ENCODE measurements around the gene FLRT1. TPM values are rescaled to one million over a fixed set of nuclear protein-coding genes. Genes with fewer than 3 reads are reported as not detected.
"Not testable (repeated sequence)": the region's sequence is repeated elsewhere in the genome, so short reads cannot be mapped to it uniquely, and the experiment has no call there.

Gene FLRT1
- total and polyA plus RNA-seq, 2 of the 13 experiments (the other 11 are each of a cell fraction or from before 2014, with no cell fraction given) = 0.02 to 0.08 TPM

GRCh38 chr11:64047373-64047772 is 11.6 kb downstream of the FLRT1 start:
- in situ Hi-C loops (cut with HindIII; ENCODE audit: extremely low pct_ligation_motif_present, low pct_unique_long_range_greater_than_20kb); H3K4me3 ChIP-seq (replicated peaks in 1 of 3; ENCODE audit: insufficient read depth in 1 of 3, low read depth in 2 of 3, low read length in 3 of 3); H3K9ac ChIP-seq (ENCODE audit: insufficient read depth, low read depth, low read length); H3K36me3 ChIP-seq (replicated peaks in 1 of 2; ENCODE audit: control insufficient read depth in 1 of 2, insufficient read depth in 2 of 2, low read length in 2 of 2); BruUV-seq (replicated peaks); H3K27me3 ChIP-seq (ENCODE audit: control insufficient read depth in 1 of 2, insufficient read depth in 2 of 2, low read length in 2 of 2); DNase-seq (ENCODE audit: low spot score); H3K27ac ChIP-seq (ENCODE audit: extremely low read length, insufficient read depth, low read length); H4K20me1 ChIP-seq (ENCODE audit: insufficient read depth, low read length); POLR2A ChIA-PET; ATAC-seq; H3K4me2 ChIP-seq (ENCODE audit: low read depth, low read length); H2AFZ ChIP-seq (ENCODE audit: low read length); H3K9me3 ChIP-seq (ENCODE audit: low read length); FAIRE-seq; CTCF ChIA-PET (ENCODE audit: low intra/inter-chr PET ratio, low total read pairs); H3K79me2 ChIP-seq (ENCODE audit: insufficient read depth, low read length): not testable (repeated sequence)
- peaks cover 38% of the 10 kb centered on the region for H3K4me1 ChIP-seq (ENCODE audit: insufficient read depth, low read length)
- TF ChIP-seq ZNF629 (CRISPR knock-in tag; conservative IDR thresholded peaks at IDR 0.05) = peak; percentile 69
- peak; percentile 86 for TF ChIP-seq ZNF768 (CRISPR knock-in tag; IDR thresholded peaks at IDR 0.05)
- WGBS (ENCODE audit: low lambda C conversion rate) = 91% methylated on average over 8 of the region's 8 CpGs
- intact Hi-C loops (cut with micrococcal nuclease; ENCODE audit: unreplicated experiment) = loop anchor here (5.0 kb wide), 1 partner anchor 40 kb away; no protein-coding TSS in a partner anchor

GRCh38 chr11:64048042-64048854 is 12.5 kb downstream of the FLRT1 start:
- Histone ChIP-seq H2AFZ (ENCODE audit: low read length) (no peak overlapping the region), H3K4me2 (ENCODE audit: low read depth, low read length) (peak overlapping the region; percentile 45), H3K9me3 (ENCODE audit: low read length) (no peaks in the 10 kb centered on the region), H3K36me3 (replicated peaks in 1 of 2; ENCODE audit: control insufficient read depth in 1 of 2, insufficient read depth in 2 of 2, low read length in 2 of 2) (no peaks in the 10 kb centered on the region), H3K79me2 (ENCODE audit: insufficient read depth, low read length) (no peaks in the 10 kb centered on the region), H4K20me1 (ENCODE audit: insufficient read depth, low read length) (peaks cover 4% of the 10 kb centered on the region), H3K4me3 (replicated peaks in 1 of 3; ENCODE audit: insufficient read depth in 1 of 3, low read depth in 2 of 3, low read length in 3 of 3) (peak overlapping the region in 1 of 3 experiments; percentile 35; a peak in 1 of 6 replicates), H3K27me3 (ENCODE audit: control insufficient read depth in 1 of 2, insufficient read depth in 2 of 2, low read length in 2 of 2) (no peaks in the 10 kb centered on the region), H3K9ac (ENCODE audit: insufficient read depth, low read depth, low read length) (0 out of 2 replicates have a peak overlapping the region, but pooled peaks have one; percentile 43), H3K27ac (ENCODE audit: extremely low read length, insufficient read depth, low read length) (no peak overlapping the region), H3K4me1 (ENCODE audit: insufficient read depth, low read length) (peaks cover 29% of the 10 kb centered on the region)
- 93% methylated on average over 6 of the region's 19 CpGs for WGBS (ENCODE audit: low lambda C conversion rate)
- no peak for FAIRE-seq
- in situ Hi-C loops (cut with HindIII; ENCODE audit: extremely low pct_ligation_motif_present, low pct_unique_long_range_greater_than_20kb) (no loop called here), intact Hi-C loops (cut with micrococcal nuclease; ENCODE audit: unreplicated experiment) (loop anchor here (5.0 kb wide), 1 partner anchor 39 kb away; no protein-coding TSS in a partner anchor)
- POLR2A ChIA-PET = no interaction called here
- CTCF ChIA-PET (ENCODE audit: low intra/inter-chr PET ratio, low total read pairs) = no interaction called here
- peak; percentile 66 for DNase-seq (ENCODE audit: low spot score)
- ATAC-seq = peak; percentile 72
- BruUV-seq (replicated peaks) = no TSS peak
- peak; percentile 38; the same call in 1 of the 2 replicates for TF ChIP-seq THRA (CRISPR knock-in tag; IDR thresholded peaks at IDR 0.05; ENCODE audit: borderline replicate concordance)
- TF ChIP-seq SKI (IDR thresholded peaks at IDR 0.05; ENCODE audit: partially characterized antibody) = peak; percentile 83
- peak; percentile 49 for TF ChIP-seq PPARG (CRISPR knock-in tag; conservative IDR thresholded peaks at IDR 0.05)
- no peak for TF ChIP-seq ZNF580 (CRISPR knock-in tag; IDR thresholded peaks at IDR 0.05; ENCODE audit: borderline replicate concordance, low read depth)
- TF ChIP-seq BCL6 (CRISPR knock-in tag; IDR thresholded peaks at IDR 0.05) = peak; percentile 87
- peak; percentile 68 for TF ChIP-seq ZNF629 (CRISPR knock-in tag; conservative IDR thresholded peaks at IDR 0.05)
- no peak for TF ChIP-seq ZNF431 (CRISPR knock-in tag; IDR thresholded peaks at IDR 0.05; ENCODE audit: borderline replicate concordance, low read depth)
- peak; percentile 20; the same call in 1 of the 2 replicates for TF ChIP-seq SP5 (CRISPR knock-in tag; IDR thresholded peaks at IDR 0.05; ENCODE audit: borderline replicate concordance, low read depth)
- TF ChIP-seq MAZ (IDR thresholded peaks at IDR 0.05; ENCODE audit: borderline replicate concordance, low read depth, low read length) = peak; percentile 32; the same call in 1 of the 2 replicates
- no peak for TF ChIP-seq MAZ (CRISPR knock-in tag; IDR thresholded peaks at IDR 0.05; ENCODE audit: low read depth)
- TF ChIP-seq RXRA (CRISPR knock-in tag; IDR thresholded peaks at IDR 0.05) = peak; percentile 96
- peak; percentile 100 for TF ChIP-seq HNRNPL (IDR thresholded peaks at IDR 0.05; ENCODE audit: low read depth, low read length)
- TF ChIP-seq DR1 (CRISPR knock-in tag; IDR thresholded peaks at IDR 0.05) = 0 out of 2 replicates have a peak, but pooled peaks have one; percentile 16
- TF ChIP-seq HNF4A (CRISPR knock-in tag; IDR thresholded peaks at IDR 0.05) = peak; percentile 38; the same call in 1 of the 2 replicates
